Measurements from ENCODE around the gene SMARCA1.

- no peak for TF ChIP-seq RAD21 (IDR thresholded peaks at IDR 0.05; ENCODE audit: low read depth)
- no peak for TF ChIP-seq REST (IDR thresholded peaks at IDR 0.05; ENCODE audit: low read depth)
- no peak for TF ChIP-seq FOXM1 (IDR thresholded peaks at IDR 0.05; ENCODE audit: borderline replicate concordance, low read depth)
- TF ChIP-seq MAX (IDR thresholded peaks at IDR 0.05): peak; percentile 48
Measured at GRCh38 chrX:129540722-129541184, 17.5 kb upstream of the SMARCA1 start.
